ENCODE measurements around the gene GPR162. TPM values are rescaled to one million over a fixed set of nuclear protein-coding genes. Genes with fewer than 3 reads are reported as not detected.
"Not testable (repeated sequence)": the region's sequence is repeated elsewhere in the genome, so short reads cannot be mapped to it uniquely, and the experiment has no call there.

Gene GPR162
- total and polyA plus RNA-seq, 10 of the 15 experiments (the other 5 are each of a cell fraction or from before 2014, with no cell fraction given) = not detected

DNA sequence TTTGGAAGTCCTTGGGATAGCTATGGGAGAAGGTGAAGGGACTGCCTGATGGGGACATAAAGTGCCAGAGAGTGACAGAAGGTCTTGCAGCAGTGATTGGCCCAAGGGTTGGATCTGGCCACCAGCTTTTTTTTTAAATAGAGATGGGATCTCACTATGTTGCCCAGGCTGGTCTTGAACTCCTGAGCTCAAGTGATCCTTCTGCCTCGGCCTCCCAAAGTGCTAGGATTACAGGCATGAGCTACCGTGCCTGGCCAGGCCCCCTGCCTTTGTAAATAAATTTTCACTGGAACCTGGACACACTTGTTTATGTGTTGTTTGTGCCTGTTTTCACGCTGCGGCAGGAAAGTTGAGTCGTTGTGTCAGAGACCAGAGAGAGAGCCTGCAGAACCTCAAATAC lies 43.7 kb downstream of the GPR162 start:
- SMC1A ChIA-PET (ENCODE audit: uncharacterized antibody, unreplicated experiment) = interaction anchor here (5.3 kb wide), 1 partner anchor 12 kb away, joined by 42 read pairs; the partner anchor contains the start of genes CDCA3 and USP5
- H3K4me3 ChIP-seq; H3K9me3 ChIP-seq (replicated peaks; ENCODE audit: control insufficient read depth, insufficient read depth, low read length); FAIRE-seq; ATAC-seq; BruUV-seq (replicated peaks); H3K4me2 ChIP-seq (ENCODE audit: control insufficient read depth, insufficient read depth); H3K9ac ChIP-seq (ENCODE audit: control insufficient read depth, insufficient read depth, low read length); H3K27ac ChIP-seq (ENCODE audit: control insufficient read depth, insufficient read depth); H3K27me3 ChIP-seq (replicated peaks in 1 of 2; ENCODE audit: control insufficient read depth in 2 of 2, insufficient read depth in 2 of 2, low read length in 1 of 2); in situ Hi-C loops (cut with MboI); H2AFZ ChIP-seq (ENCODE audit: control insufficient read depth, low read depth, low read length); intact Hi-C loops (cut with micrococcal nuclease; ENCODE audit: unreplicated experiment); DNase-seq (ENCODE audit: low read depth, low spot score): not testable (repeated sequence)
- RAD21 ChIA-PET (ENCODE audit: unreplicated experiment) = interaction anchor here (5.6 kb wide), 1 partner anchor 12 kb away, joined by 42 read pairs; the partner anchor contains the start of genes CDCA3 and USP5
- POLR2A ChIA-PET = interaction anchor here (0.5 to 5.7 kb wide), 3 partner anchors 13 to 423 kb away, joined by 3 to 84 read pairs (median 5); partner anchors contain the start of genes CDCA3 and USP5
- CTCF ChIA-PET = interaction anchor here (0.6 to 9.5 kb wide), 4 partner anchors 14 to 73 kb away, joined by 3 to 173 read pairs (median 4); partner anchors contain the start of genes CDCA3 and USP5
- WGBS (ENCODE audit: insufficient coverage, insufficient replicate concordance, low lambda C conversion rate, missing lambda C conversion rate) = 97% methylated on average over 5 of the region's 5 CpGs
- peaks cover 13% of the 10 kb centered on the region for H4K20me1 ChIP-seq (ENCODE audit: control insufficient read depth, insufficient read depth)
- peaks cover 17% of the 10 kb centered on the region for H3K4me1 ChIP-seq (ENCODE audit: control insufficient read depth, insufficient read depth, low read length)
- H3K79me2 ChIP-seq (ENCODE audit: control insufficient read depth, insufficient read depth, low read length) = peaks cover 32% of the 10 kb centered on the region
- peaks cover 27 to 34% of the 10 kb centered on the region in 2 experiments for H3K36me3 ChIP-seq (ENCODE audit: control insufficient read depth in 2 of 2, insufficient read depth in 2 of 2, low read length in 1 of 2)

DNA sequence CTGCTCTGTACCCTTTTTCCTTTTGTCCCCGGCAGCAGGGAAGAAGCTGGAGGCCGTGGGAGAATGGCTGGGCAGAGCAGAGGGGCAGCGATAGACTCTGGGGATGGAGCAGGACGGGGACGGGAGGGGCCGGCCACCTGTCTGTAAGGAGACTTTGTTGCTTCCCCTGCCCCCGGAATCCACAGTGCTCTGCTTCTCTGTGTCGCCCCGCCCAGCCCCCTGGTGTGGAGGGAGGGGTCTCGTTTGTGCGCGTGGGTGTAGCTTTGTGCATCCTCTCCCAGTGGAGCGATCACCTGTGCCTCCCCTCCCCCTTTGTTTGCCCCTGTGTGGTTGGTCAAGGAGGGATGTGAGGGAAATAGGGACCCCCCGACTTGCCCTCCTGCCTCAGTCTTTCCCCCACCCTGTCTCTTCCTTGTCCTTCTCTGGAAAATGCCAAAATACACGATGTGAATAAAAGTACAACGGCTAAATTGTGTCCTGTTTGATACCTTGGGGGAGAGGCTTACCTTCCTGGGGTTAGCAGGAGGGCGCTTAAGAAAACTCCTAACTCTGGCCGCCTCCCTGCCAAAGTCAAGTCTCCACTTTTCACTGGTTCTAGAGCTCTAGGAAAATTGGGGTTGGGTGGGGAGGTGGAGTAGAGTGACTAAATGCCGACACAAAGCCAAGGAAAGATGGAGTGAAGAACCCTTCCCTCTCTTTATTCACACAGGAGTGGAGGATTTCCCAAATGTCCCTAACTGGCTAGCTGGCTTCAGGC lies 44.7 kb downstream of the GPR162 start:
- peaks cover 25% of the 10 kb centered on the region for H3K4me1 ChIP-seq (ENCODE audit: control insufficient read depth, insufficient read depth, low read length)
- ChIA-PET CTCF (interaction anchor here (0.5 to 9.5 kb wide), 6 partner anchors 9 to 328 kb away, joined by 3 to 173 read pairs (median 13); partner anchors contain the start of genes CDCA3 and USP5), SMC1A (ENCODE audit: uncharacterized antibody, unreplicated experiment) (interaction anchor here (1.3 to 5.3 kb wide), 2 partner anchors 13 to 25 kb away, joined by 4 to 42 read pairs; partner anchors contain the start of genes CDCA3 and USP5), POLR2A (interaction anchor here (1.1 to 5.7 kb wide), 6 partner anchors 14 to 142 kb away, joined by 3 to 84 read pairs (median 6); partner anchors contain the start of genes C12orf57, CDCA3, COPS7A and MLF2), RAD21 (ENCODE audit: unreplicated experiment) (interaction anchor here (0.6 to 5.6 kb wide), 5 partner anchors 14 to 243 kb away, joined by 3 to 42 read pairs (median 4); partner anchors contain the start of genes C1RL, CDCA3 and USP5)
- ATAC-seq (no peak), DNase-seq (ENCODE audit: low read depth, low spot score) (no peak), FAIRE-seq (no peak)
- in situ Hi-C loops (cut with MboI) (no loop called here), intact Hi-C loops (cut with micrococcal nuclease; ENCODE audit: unreplicated experiment) (no loop called here)
- peaks cover 33% of the 10 kb centered on the region for H3K79me2 ChIP-seq (ENCODE audit: control insufficient read depth, insufficient read depth, low read length)
- H3K36me3 ChIP-seq (ENCODE audit: control insufficient read depth in 2 of 2, insufficient read depth in 2 of 2, low read length in 1 of 2) = peaks cover 27 to 35% of the 10 kb centered on the region in 2 experiments
- H3K9ac ChIP-seq (ENCODE audit: control insufficient read depth, insufficient read depth, low read length) = peak overlapping the region; percentile 72; the same call in 1 of the 2 replicates
- peak overlapping the region; percentile 98 for H3K4me2 ChIP-seq (ENCODE audit: control insufficient read depth, insufficient read depth)
- peak overlapping the region; percentile 100; the same call in 1 of the 2 replicates for H3K4me3 ChIP-seq
- H3K27ac ChIP-seq (ENCODE audit: control insufficient read depth, insufficient read depth) = no peak overlapping the region
- peaks cover 15% of the 10 kb centered on the region for H4K20me1 ChIP-seq (ENCODE audit: control insufficient read depth, insufficient read depth)
- 0 out of 2 replicates have a peak overlapping the region, but pooled peaks have one; percentile 87 for H2AFZ ChIP-seq (ENCODE audit: control insufficient read depth, low read depth, low read length)
- H3K9me3 ChIP-seq (replicated peaks; ENCODE audit: control insufficient read depth, insufficient read depth, low read length) = no peaks in the 10 kb centered on the region
- WGBS (ENCODE audit: insufficient coverage, insufficient replicate concordance, low lambda C conversion rate, missing lambda C conversion rate) = 78% methylated on average over 19 of the region's 19 CpGs
- TF ChIP-seq HDAC6 (IDR thresholded peaks at IDR 0.05; ENCODE audit: unreplicated experiment) (no peak), ZSCAN29 (IDR thresholded peaks at IDR 0.05) (no peak), BCL11A (IDR thresholded peaks at IDR 0.05; ENCODE audit: low read depth, low read length) (no peak), CEBPB (IDR thresholded peaks at IDR 0.05; ENCODE audit: borderline replicate concordance in 1 of 2, low read depth in 2 of 2, low read length in 2 of 2) (no peak), RAD21 (IDR thresholded peaks at IDR 0.05; ENCODE audit: insufficient read depth, low read depth, low read length) (no peak), SP1 (IDR thresholded peaks at IDR 0.05; ENCODE audit: low read depth, low read length) (no peak), PML (IDR thresholded peaks at IDR 0.05; ENCODE audit: low read length) (no peak), CBFB (IDR thresholded peaks at IDR 0.05; ENCODE audit: low read depth) (no peak), GATAD2B (conservative IDR thresholded peaks at IDR 0.05; ENCODE audit: low read depth) (no peak)
- TF ChIP-seq, protein P1, sequence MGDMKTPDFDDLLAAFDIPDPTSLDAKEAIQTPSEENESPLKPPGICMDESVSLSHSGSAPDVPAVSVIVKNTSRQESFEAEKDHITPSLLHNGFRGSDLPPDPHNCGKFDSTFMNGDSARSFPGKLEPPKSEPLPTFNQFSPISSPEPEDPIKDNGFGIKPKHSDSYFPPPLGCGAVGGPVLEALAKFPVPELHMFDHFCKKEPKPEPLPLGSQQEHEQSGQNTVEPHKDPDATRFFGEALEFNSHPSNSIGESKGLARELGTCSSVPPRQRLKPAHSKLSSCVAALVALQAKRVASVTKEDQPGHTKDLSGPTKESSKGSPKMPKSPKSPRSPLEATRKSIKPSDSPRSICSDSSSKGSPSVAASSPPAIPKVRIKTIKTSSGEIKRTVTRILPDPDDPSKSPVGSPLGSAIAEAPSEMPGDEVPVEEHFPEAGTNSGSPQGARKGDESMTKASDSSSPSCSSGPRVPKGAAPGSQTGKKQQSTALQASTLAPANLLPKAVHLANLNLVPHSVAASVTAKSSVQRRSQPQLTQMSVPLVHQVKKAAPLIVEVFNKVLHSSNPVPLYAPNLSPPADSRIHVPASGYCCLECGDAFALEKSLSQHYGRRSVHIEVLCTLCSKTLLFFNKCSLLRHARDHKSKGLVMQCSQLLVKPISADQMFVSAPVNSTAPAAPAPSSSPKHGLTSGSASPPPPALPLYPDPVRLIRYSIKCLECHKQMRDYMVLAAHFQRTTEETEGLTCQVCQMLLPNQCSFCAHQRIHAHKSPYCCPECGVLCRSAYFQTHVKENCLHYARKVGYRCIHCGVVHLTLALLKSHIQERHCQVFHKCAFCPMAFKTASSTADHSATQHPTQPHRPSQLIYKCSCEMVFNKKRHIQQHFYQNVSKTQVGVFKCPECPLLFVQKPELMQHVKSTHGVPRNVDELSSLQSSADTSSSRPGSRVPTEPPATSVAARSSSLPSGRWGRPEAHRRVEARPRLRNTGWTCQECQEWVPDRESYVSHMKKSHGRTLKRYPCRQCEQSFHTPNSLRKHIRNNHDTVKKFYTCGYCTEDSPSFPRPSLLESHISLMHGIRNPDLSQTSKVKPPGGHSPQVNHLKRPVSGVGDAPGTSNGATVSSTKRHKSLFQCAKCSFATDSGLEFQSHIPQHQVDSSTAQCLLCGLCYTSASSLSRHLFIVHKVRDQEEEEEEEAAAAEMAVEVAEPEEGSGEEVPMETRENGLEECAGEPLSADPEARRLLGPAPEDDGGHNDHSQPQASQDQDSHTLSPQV (IDR thresholded peaks at IDR 0.05) = no peak
- no TSS peak for BruUV-seq (replicated peaks)
- no peaks in the 10 kb centered on the region for H3K27me3 ChIP-seq (replicated peaks in 1 of 2; ENCODE audit: control insufficient read depth in 2 of 2, insufficient read depth in 2 of 2, low read length in 1 of 2)

All from GM12878 (cell line).